ENCODE measurements around the gene PRKCE.

PRKCE gene

DNA sequence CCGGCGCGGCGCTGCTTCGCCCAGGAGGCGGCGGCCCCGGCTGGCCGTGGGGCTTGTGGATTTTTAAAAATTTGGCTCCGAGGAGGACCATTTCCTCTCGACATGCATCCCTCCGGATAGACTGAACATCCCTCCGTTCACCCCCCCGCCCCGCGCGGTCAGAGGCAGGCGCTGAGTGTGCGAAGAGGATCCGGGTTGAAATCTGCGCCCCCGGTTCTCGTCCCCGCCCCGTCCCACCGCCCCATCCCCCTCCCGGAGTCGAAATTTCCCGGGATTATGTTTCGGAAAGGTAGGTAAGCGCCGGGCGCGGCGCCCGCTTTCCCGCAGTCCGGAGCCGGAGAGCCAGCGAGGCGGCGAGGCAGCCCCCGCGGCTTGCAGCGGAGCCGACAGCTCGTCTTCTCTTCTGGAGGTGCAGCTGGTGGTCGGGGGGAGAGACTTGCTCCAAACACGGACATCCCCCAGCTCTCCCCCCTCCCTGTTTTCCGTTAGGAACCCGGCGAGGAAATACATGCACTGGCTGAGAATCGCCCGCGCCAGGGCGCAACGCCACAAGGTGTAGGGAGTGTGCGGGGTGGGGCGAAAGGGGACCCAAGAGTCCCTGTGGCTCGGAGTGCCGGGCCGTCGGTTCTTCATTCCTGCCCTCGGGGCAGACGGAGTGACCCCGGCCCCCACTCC lies at the start of gene PRKCE:
Gene PRKCE (plus strand): TSS at position 261 of the 675 bp plus-strand sequence.
- FAIRE-seq, result no peak
- DNase-seq (ENCODE audit: insufficient read length, low spot score), result peak; percentile 37

DNA sequence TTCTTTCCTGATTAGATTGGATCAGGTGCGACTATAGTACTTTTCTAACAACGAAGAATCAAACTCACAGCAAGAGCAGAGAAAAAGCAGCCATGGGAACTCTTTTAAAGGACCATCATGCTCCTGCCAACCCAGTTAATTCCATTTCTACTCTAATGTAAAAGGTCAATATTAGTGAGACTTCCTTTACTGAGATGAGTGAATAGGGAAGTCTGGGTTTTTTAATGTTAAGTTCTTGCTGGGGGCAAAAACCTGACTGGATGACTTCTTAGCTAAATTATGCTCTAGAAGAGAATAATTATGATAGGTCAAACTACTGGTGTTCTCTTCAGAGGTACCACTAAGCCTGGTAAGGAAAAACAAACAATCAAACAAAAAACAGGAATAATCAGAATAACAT lies 48.9 kb upstream of the PRKCE start:
- DNase-seq (ENCODE audit: insufficient read length, low spot score) (no peak), FAIRE-seq (no peak)

DNA sequence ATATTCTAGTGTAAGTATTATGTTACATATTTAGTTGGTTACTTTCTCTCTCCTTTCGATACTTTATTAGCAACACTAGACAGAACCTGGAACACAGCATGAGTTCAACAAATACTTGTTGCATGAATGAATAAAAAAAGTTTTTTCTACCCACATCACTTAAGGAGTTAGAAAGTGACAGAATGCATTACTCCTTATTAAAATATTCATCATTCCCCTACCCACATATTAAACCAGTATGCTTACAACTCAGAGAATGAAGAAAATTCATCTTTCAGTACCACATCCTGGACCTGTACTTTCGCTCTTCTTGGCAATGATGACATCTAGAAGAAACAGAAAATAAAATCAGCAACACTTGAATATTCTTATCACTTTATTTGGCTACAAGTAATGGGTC lies 46.4 kb upstream of the PRKCE start:
- DNase-seq (ENCODE audit: insufficient read length, low spot score), result no peak
- FAIRE-seq, result no peak

DNA sequence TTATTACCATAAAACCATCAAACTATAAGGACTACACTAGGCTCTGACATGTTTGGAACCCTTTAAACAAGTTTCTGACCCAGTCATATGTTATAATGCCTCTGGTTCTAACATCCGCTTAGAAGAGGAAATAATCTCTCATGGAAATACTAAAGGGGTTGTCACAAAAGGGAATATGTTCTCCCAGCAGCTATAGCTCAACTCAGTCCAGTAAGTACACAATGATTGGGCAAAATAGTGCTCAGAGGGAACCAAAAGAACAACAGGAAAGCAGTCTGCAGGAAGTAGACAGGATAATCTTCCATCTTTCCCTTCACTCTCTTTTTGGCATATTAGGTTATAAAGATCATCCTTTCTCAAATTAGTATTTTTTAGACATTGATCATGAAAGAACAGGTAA lies 44.7 kb upstream of the PRKCE start:
- no peak for DNase-seq (ENCODE audit: insufficient read length, low spot score)
- no peak for FAIRE-seq

DNA sequence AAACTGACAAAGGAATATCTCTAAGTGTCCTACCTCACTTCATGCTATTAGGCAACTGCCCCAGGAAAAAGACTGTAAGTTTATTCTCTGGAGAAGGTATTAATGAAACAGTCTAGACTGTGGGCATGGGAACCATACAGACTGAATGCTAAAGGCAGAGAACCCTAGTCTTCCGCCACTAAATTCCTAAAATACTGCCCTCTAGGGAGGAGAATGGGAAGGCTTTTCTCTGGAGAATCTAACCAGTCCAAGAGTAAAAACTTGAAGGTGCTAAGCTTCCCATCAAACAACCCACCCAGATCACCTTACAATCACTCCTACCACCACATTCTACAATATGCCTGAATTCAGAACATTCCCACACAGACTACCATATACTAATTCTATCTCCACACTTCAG lies 43.8 kb upstream of the PRKCE start:
- peak; percentile 39 for DNase-seq (ENCODE audit: insufficient read length, low spot score)
- no peak for FAIRE-seq

DNA sequence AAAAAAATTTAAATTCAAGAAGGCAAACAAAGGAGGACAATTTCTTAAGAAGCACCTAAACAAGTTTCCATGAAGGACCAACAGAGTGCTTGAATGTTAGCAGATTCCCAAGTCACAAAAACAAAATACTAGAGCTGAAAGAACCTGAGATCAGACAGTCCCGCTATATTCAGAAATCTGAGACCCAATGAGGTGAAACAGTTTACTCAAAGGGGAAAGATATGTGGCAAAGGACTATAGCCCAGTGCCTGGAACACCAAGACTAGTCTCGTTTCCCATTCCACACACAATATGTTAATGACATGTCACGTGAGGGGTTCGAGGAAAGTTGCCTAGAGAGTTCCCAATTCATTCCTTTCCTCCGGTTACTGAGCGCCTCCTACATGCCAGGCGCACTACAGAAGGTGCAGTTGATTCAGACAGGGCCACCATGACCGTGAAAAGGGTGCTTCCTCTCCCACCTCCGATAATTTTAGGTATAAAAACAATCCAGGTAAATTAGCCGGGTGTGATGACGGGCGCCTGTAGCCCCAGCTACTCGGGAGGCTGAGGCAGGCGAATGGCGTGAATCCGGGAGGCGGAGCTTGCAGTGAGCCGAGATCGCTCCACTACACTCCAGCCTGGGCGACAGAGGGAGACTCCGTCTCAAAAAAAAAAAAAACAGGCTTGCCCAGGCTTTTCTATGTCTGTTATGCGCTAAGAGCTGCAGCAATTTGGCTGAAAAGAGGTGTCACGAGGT lies 41.0 kb upstream of the PRKCE start:
- FAIRE-seq (no peak), DNase-seq (ENCODE audit: insufficient read length, low spot score) (peak; percentile 71)

DNA sequence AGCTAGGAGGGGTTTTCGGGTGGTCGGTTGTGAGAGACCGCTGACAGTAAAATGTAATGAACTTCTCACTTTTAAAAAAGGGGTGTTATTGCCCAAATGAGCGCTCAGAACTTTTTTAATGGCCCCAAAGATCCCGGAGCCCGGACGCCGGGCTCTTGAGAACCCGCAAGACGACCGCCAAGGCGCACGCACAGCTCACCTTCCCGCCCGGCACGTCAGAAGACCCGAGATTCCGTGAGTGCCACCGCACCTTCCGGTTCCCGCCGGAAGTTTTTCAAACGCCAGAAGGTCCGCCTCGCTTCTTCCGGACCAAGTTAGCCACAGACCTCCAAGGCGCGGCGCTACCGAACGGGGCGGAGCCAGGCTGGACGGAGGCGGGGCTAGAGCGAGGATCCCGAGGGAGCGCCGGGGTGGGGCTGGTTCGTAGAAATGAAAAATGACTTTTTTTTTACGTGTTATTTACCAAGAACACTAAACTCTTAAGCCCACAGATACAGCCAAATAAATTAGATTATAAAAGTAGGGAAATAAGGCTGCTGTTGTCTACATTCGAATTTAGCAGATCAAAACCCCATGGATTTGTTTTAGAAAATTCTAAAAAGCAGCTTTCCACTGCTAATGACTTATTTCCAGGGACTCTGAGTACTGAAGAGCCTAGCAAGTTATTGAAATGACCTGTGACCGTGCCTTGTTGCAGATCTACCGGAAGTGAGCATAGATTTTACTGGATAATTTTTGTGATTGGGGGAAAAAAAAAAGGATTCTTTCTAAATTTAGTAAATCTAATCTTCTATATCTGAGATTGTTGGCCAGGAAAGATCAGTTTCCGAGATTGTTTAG lies 40.2 kb upstream of the PRKCE start, which contains the start of gene SRBD1:
Gene SRBD1 (minus strand): TSS at position 248 of the 840 bp plus-strand sequence. CDS start 5,826 bp downstream, outside the sequence.
- FAIRE-seq (peak; percentile 94), DNase-seq (ENCODE audit: insufficient read length, low spot score) (peak; percentile 90)

DNA sequence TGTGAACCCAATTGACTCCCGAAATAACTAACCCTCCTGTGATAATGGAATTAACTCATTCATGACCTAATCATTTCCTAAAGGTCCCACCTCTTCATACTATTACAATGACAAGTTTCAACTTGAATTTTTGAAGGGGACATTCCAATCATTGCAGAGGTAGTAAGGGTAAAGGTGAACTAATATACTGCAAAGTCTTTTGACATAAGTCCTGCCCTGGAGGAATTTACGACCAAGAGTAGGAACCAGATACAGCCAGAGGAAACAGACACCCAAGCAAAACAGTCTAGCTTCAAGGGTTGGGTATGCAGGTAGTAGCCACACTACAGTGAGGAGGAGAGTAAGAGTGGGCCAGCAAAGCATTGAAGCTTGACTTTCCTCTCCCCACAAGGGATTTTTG lies 39.2 kb upstream of the PRKCE start:
- DNase-seq (ENCODE audit: insufficient read length, low spot score) (no peak), FAIRE-seq (no peak)

DNA sequence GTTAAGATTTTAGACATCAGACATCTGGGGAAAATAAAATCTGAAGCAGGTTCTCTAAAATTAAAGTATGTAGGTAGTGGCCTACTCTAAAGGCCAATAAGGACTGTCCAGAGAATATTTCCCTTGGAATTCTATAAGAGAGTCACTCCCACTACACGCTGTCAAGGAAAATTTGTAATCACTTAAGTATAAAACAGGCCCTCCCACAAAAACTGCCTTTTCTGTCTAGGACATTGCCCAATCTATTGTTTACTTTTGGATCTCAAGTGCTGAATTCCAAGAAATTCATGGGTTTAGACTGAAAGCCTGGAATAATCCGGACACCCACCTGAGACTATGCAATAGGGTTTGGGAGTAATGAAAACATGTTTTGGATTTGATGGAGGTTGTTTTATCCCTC lies 38.7 kb upstream of the PRKCE start:
- FAIRE-seq (no peak), DNase-seq (ENCODE audit: insufficient read length, low spot score) (no peak)

DNA sequence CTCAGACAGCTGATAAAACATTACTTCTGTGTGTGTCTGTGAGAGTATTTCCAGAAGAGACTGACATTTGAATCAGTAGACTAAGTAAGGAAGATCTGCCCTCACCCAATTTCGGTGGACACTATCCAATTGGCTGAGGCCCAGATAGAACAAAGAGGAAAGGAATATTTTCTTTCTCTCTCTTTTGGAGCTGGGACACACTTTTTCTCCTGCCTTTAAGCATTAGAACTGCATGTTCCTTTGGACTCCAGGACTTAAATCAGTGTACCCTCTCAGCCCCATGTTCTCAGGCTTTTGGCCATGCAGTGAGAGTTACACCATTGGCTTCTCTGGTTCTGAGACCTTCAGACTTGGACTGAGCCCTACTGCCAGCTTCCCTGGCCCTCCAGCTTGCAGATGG lies 37.1 kb upstream of the PRKCE start:
- no peak for FAIRE-seq
- no peak for DNase-seq (ENCODE audit: insufficient read length, low spot score)

DNA sequence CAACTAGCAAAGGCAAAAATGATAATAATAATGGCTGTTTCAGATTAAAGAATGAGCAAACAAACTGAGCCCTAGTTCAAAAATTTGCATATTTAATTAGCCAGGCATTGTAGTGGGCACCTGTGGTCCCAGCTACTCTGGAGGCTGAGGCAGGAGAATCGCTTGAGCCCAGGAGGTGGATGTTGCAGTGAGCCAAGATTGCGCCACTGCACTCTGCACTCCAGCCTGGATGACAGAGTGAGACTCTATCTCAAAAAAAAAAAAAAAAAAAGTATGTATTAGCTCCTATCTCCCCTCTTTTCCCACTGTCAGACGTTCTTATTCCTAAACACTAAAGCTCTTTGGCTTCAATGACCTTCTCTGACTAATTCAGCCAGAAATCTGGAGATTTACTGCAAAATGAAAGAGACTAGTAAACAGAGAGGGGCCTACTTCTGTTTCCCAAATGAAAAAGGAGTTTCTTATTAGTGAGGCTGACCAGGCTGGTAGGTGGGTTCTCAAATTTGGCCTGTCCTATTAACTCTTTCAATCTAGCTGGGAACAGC lies 36.5 kb upstream of the PRKCE start:
- FAIRE-seq (no peak), DNase-seq (ENCODE audit: insufficient read length, low spot score) (no peak)

DNA sequence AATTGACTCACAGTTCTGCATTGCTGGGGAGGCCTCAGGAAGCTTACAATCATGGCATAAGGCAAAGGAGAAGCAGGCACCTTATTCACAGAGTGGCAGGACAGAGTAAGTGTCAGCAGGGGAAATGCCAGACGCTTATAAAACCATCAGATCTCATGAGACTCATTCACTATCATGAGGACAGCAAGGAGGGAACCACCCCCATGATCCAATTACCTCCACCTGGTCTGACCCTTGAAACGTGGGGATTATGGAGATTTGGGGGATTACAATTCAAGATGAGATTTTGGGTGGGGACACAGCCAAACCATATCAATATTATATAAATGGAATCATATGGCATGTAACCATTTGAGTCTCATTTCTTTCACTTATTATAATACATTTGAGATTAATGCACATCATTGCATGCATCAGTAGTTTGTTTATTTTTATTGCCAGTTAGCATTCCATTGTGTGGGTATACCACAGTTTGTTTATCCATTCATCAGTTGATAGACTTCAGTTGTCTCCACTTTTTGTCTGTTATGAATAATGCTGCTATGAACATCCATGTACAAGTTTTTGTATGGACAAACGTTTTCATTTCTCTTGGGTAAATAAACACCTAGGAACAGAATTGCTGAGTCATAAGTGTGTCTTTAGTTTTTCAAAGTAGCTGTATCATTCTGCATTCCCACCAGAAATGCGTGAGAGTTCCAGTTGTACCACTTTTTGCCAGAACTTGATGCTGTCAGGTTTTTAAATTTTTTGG lies 34.6 kb upstream of the PRKCE start:
- FAIRE-seq (no peak), DNase-seq (ENCODE audit: insufficient read length, low spot score) (no peak)

DNA sequence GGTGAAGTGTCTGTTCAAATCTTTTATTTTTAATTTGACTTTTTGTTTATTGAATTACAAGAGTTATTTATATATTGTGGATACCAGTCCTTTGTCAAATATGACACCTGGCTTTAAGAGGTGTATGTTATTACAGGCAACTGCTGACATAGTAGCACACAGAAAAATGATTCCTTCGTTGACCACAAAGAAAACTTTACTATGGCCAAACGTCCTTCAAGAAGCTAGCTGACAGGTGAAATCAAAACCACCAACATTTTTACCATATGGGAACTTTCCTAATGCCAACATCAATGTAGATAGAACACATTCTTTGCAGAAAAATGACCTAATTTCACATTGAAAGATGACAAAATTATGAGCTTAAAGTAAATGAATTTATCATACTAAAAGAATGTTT lies 34.0 kb upstream of the PRKCE start:
- no peak for FAIRE-seq
- DNase-seq (ENCODE audit: insufficient read length, low spot score), result no peak

DNA sequence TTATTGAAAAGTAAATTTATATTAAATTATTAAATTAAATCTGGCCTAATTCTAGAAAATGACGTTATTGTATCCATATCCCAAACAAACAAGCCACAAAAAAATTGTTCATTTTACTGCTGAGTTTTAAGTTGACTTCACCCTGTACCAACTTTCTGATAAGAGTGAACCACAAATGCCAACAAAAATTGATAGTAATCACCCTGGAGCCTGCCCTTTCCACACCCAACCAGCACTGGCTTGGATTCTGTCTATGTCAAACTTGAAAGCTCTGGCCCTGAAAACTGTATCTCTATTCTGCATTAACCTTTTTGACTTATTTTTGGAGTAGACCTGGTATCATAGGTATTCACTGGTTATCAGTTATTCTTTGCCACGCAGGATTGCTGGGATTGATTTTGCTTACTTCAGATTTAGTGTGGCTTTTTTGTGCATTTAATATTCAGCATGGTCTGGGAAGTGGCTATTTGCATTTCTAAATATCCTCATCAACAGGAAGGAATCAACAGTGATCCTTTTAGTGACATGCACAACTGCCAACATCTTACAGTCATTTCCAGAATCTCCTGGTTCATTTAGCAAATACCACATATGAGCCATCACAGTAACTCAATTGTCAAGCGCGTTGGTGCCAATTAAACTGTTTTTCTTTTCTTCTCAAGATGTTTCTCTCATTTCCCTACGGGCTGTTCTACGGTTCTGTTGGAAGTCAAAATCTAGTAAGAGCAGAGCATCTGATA lies 29.0 kb upstream of the PRKCE start:
- FAIRE-seq (no peak), DNase-seq (ENCODE audit: insufficient read length, low spot score) (no peak)

DNA sequence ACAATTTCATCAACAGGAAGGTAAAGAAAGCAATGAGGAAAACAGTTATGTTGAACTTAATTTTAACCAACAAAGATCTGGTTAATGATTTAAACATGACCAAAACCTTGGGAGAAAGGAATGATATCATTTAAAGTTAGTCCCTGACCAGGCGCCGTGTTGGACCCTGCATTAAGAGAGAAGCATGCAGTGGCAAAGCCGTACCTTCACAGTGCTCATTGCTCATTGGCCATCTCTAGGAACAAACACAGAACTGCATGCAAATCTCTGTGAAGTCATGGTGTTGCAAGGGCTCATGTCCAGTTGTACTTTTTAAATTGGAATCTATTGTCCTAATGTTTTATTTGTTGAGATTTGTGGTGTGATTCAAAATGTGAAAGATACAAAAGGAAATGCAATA lies 28.4 kb upstream of the PRKCE start:
- FAIRE-seq, result no peak

DNA sequence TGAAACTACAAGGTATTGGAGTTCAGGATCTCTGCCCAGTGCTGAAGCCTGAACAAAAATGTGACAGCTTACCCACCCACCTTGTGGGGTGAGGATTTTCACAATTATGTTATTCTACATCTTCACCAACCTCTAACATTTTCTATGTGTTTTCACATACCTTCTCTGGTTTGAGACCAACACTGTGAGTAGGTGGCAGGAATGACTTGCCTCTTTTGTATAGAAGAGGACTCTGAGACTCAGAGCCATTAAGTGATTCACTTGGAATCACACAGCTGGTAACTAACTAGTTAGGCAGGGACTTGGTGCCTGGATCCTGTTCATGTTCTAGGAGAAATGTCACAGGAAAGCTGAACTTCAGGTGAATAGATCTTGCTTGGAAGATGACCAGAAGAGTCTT lies 25.7 kb upstream of the PRKCE start:
- DNase-seq (ENCODE audit: insufficient read length, low spot score) (no peak), FAIRE-seq (no peak)

More for the DNA sequence above, 28.4 kb upstream of the PRKCE start:
- DNase-seq (ENCODE audit: insufficient read length, low spot score), result no peak

DNA sequence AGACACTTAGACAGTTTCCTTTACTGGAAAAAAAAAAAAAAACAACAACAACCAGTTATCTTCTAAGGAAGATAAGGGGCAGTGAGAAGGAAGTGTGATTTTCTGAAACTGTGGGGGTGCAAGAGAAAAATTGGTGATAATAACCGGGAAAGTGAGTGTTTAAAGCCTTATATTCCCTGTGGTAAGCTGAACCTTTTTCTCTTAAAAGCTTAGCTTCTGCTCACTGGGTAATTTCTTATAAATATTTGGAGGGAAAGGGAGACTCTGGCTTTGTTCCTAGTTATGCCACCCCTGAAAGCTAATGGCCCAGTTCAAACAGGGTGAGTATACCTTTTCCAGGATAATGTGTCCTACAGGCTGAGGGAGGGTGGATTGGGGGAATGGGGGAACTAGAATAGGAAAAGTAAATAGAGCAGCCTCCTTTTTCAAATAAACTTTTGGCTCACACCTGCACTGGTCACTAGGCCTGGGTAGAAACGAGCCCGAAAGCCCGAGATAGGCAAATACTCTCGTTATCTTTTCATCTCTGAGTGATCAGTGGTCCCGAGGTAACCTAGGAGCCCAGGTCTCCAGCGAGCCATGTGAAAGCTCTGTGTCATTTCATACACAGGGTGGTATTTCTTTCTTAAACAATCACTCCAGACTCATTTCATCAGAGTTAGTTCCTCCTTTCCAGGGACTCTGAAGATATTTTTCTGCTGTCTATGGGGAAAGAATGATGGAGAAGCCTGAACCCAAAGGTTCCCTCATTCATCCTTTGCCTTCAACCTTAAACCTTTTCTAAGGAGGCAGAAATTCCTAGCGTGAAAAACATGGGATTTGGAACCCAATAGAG lies 24.9 kb upstream of the PRKCE start:
- DNase-seq (ENCODE audit: insufficient read length, low spot score), result no peak
- FAIRE-seq, result no peak

DNA sequence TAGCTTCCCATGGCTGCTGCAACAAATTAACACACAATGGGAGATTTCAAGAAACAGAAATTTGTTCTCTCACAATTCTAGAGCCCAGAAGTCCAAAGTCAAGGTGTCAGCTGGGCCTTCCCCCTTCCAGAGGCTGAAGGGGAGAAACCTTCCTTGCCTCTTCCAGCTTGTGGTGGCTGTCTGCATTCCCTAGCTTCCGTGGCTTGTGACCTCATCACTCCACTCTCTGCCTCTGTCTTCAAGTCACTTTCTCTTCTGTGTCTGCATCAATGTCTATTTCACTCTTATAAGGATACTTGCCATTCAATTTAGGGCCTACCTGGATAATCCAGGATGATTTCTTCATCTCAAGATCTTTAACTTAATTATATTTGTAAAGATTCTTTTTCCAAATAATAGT lies 23.6 kb upstream of the PRKCE start:
- FAIRE-seq, result peak; percentile 20
- no peak for DNase-seq (ENCODE audit: insufficient read length, low spot score)

DNA sequence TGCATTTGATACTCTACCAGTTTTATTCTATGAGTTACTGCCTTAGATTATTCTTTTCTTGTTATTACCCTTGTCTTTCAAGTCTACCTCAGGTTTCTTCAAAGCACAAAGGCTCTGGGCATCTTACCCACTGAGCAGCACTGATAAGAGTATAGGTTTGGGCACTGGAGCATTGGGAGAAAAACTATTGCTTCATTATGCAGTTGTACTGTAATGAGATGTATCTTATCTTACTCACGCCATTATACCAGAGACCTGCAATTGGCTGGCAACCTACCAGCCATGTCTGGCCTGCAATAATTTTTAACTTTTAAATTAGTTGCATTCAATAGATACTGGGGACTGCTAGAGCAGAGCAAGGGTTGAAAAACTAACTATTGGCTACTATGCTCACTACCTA lies 21.5 kb upstream of the PRKCE start:
- DNase-seq (ENCODE audit: insufficient read length, low spot score) (no peak), FAIRE-seq (no peak)
